Measurements from ENCODE around the gene ATP8B2. TPM values are rescaled to one million over a fixed set of nuclear protein-coding genes. Genes with fewer than 3 reads are reported as not detected.

ATP8B2 gene
- total RNA-seq, 4 donors from 2014 or later = 14.4 to 34.4 (median 22.0) TPM

DNA sequence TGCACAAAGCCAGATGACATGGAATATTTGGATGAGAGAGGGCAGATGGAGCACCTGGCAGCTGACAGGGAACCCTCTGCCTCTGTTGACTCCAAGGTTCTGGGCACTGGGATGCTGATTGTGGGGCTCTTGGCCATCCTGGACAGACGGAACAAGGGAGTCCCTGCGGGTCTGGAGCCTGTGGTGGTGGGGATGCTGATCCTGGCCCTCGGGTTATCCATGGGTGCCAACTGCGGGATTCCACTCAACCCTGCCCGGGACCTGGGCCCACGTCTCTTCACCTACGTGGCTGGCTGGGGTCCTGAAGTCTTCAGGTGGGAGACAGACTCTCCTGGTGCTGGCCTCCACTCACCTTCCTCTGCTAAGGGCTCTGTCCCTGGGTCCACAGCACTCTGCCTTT is 1.8 kb upstream of the ATP8B2 start:
- Histone ChIP-seq H3K36me3 (no peaks in the 10 kb centered on the region), H3K27ac (no peak overlapping the region), H3K4me3 (no peak overlapping the region), H3K4me1 (peaks cover 42% of the 10 kb centered on the region), H3K27me3 (peaks cover 5% of the 10 kb centered on the region), H3K9me3 (no peaks in the 10 kb centered on the region)
- 79% methylated on average over 6 of the region's 7 CpGs for WGBS
- TF ChIP-seq EP300 (IDR thresholded peaks at IDR 0.05) (no peak), POLR2A (IDR thresholded peaks at IDR 0.05) (no peak), POLR2AphosphoS5 (IDR thresholded peaks at IDR 0.05) (no peak)
- TF ChIP-seq, protein P1, sequence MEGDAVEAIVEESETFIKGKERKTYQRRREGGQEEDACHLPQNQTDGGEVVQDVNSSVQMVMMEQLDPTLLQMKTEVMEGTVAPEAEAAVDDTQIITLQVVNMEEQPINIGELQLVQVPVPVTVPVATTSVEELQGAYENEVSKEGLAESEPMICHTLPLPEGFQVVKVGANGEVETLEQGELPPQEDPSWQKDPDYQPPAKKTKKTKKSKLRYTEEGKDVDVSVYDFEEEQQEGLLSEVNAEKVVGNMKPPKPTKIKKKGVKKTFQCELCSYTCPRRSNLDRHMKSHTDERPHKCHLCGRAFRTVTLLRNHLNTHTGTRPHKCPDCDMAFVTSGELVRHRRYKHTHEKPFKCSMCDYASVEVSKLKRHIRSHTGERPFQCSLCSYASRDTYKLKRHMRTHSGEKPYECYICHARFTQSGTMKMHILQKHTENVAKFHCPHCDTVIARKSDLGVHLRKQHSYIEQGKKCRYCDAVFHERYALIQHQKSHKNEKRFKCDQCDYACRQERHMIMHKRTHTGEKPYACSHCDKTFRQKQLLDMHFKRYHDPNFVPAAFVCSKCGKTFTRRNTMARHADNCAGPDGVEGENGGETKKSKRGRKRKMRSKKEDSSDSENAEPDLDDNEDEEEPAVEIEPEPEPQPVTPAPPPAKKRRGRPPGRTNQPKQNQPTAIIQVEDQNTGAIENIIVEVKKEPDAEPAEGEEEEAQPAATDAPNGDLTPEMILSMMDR (IDR thresholded peaks at IDR 0.05) = no peak
- no peak for DNase-seq (ENCODE audit: low spot score in 2 of 2)

DNA sequence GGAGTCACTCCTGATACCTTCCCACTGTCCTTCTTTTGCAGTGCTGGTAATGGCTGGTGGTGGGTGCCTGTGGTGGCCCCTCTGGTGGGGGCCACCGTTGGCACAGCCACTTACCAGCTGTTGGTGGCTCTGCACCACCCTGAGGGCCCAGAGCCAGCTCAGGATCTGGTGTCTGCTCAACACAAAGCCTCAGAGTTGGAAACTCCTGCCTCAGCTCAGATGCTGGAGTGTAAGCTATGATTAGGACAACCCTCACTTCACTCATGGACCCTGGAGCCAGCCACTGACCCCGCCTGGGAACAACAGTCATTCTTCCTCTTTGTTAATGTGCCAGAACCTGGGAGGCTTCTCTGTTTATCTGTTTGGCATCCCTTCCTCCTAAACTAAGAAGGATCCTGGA is 1.1 kb upstream of the ATP8B2 start:
- TF ChIP-seq EP300 (IDR thresholded peaks at IDR 0.05) = no peak
- TF ChIP-seq POLR2A (IDR thresholded peaks at IDR 0.05) = no peak
- TF ChIP-seq, protein P1 (IDR thresholded peaks at IDR 0.05) = no peak
- no peak for TF ChIP-seq POLR2AphosphoS5 (IDR thresholded peaks at IDR 0.05)
- 0% methylated on average over 1 of the region's 2 CpGs for WGBS
- no peak for DNase-seq (ENCODE audit: low spot score in 2 of 2)
- Histone ChIP-seq H3K27me3 (peaks cover 5% of the 10 kb centered on the region), H3K4me3 (peak overlapping the region; percentile 75), H3K9me3 (no peaks in the 10 kb centered on the region), H3K36me3 (no peaks in the 10 kb centered on the region), H3K4me1 (peaks cover 50% of the 10 kb centered on the region), H3K27ac (no peak overlapping the region)

DNA sequence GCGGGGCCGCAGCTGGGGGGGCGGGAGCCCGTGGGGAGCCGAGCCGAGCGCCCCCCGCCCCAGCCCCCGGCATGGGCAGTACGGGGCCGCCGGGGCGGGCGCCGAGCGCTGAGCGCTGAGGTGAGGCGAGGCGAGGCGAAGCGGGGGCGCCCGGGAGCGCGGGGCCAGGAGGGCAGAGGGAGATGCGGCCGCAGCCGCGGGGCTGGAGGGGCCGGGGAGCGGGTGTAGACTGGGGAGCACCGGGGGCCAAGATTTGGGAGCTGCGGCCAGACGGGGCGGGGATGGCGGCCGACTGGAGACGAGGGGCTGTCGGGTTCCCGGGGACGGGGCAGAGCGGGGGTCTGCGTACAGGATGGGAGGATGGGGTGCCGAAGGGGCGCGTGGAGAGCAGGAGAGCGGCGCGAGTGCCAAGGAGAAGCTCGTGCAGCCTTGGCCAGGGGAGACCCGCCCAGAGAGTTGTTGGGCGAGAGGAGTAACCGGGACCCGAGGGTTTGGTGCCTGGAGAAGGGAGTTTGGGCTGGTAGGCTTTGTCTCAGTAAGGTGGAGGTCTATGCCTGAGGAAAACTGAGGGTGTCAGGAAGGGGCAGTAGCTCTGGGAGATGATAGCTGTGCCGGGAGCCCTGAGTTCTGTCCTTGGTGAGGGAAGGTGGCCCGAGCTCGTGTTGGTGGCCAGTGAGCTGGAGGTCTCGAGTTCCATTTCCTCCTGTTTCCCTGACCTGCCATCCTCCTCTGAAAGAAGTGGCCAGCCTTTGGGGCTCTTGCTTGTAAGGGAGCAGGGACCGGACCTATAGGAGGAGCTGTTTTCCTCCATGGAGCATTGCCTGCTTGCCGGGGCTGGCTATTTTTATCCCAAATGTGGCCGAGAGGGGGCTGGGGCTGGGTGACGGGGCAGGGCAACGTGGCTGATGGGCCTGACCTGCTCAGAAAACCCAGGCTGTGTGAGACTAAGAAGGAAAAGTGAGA is 539 bp downstream of the ATP8B2 start:
- H3K4me3 ChIP-seq = peak overlapping the region; percentile 75
- H3K36me3 ChIP-seq = peaks cover 4% of the 10 kb centered on the region
- peaks cover 5% of the 10 kb centered on the region for H3K27me3 ChIP-seq
- 1% methylated on average over 44 of the region's 63 CpGs for WGBS
- TF ChIP-seq, protein P1 (IDR thresholded peaks at IDR 0.05) = peak; percentile 43 to 51
- TF ChIP-seq POLR2A (IDR thresholded peaks at IDR 0.05) = no peak
- no peaks in the 10 kb centered on the region for H3K9me3 ChIP-seq
- DNase-seq (ENCODE audit: low spot score in 2 of 2) = peak; percentile 81 to 84
- H3K4me1 ChIP-seq = peaks cover 55% of the 10 kb centered on the region
- H3K27ac ChIP-seq = peak overlapping the region; percentile 93

DNA sequence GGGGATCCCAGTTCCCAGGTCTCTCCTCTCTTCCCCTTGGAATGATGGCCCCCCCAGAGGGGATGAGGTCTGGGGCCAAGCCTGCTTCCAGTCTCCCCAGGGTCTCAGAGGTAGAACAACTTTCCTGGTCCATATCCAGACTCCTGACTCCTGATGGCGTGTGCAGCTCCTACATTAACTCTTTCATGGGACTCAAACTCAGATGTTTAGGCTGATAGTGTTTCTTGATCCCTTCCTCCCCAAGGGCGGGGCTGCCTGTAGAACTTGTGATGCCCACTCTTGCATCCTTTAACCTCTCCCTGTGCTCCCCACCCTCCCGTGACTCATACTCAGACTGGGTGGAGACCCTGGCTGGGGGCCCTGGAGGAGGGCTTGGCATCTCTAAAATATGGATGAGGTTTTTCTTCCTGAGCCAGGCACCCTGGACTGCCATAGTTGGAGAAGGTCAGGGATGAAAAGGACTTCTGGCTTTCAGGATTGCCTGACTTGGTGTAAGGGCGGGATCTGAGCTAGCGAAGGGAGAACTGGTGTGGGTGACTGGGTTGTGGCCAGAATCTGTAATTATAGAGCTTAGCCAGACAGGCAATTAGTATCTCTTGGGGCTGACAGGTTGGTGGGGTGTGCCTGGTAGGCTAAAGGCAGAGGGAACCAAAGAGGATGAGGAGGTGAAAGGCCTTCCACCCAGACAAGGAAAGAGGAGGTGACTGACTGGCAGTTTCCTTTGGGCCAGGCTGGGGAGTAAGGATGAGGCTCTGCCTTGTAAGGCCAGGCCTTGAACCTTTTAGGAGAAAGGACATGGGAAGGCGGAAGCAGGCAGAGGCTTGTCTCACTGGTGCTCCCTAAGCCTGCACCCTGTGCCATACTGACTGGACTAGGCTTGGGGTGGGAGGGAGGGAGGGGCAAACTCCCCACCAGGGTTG is 1.5 kb downstream of the ATP8B2 start:
- WGBS = 18% methylated on average over 6 of the region's 6 CpGs
- Histone ChIP-seq H3K36me3 (peaks cover 14% of the 10 kb centered on the region), H3K9me3 (no peaks in the 10 kb centered on the region), H3K4me3 (peak overlapping the region; percentile 75), H3K27ac (peak overlapping the region; percentile 93), H3K4me1 (peaks cover 55% of the 10 kb centered on the region), H3K27me3 (peaks cover 5% of the 10 kb centered on the region)
- TF ChIP-seq POLR2AphosphoS5 (IDR thresholded peaks at IDR 0.05) = no peak
- TF ChIP-seq EP300 (IDR thresholded peaks at IDR 0.05) = peak; percentile 7
- TF ChIP-seq POLR2A (IDR thresholded peaks at IDR 0.05) = no peak
- TF ChIP-seq, protein P1 (IDR thresholded peaks at IDR 0.05) = no peak
- peak; percentile 87 to 94 for DNase-seq (ENCODE audit: low spot score in 2 of 2)

All from suprapubic skin (tissue), 4 donors.